SK-N-SH (cell line): ENCODE data around the gene WRNIP1. TPM values are rescaled to one million over a fixed set of nuclear protein-coding genes. Genes with fewer than 3 reads are reported as not detected.

ENCODE experiments used
- CTCF ChIA-PET: fragments of 300-600, 350-600 bp; formaldehyde crosslinking; extraction: SDS; loops from one replicate; lab custom pipeline; 2021; lab: Yijun Ruan, JAX
- POLR2A ChIA-PET: fragments of 350-600 bp; sonication (Branson Sonifier 250); formaldehyde crosslinking; extraction: SDS; loops from one replicate; lab custom pipeline; 2020; ENCODE audit warnings: antibody characterized with exemption, inconsistent platforms; lab: Yijun Ruan, JAX
- DNase-seq: peaks from one replicate; pipeline ENCODE4 v3.0.0; 2012
- H2AFZ ChIP-seq: fragments of 200-600 bp; sonication (generic); 2 replicates; pipeline ENCODE4 v1.8.1; 2016; ENCODE audit warnings: antibody characterized with exemption, mild to moderate bottlenecking, low read depth
- H3F3A ChIP-seq: fragments of 200-600 bp; sonication (generic); replicated peaks from 2 replicates; pipeline ENCODE3; 2016; ENCODE audit warnings: antibody characterized with exemption, mild to moderate bottlenecking; ENCODE audit not compliant: insufficient read depth
- H3K27ac ChIP-seq, 2 experiments: fragments of 200-500 bp in 1 of 2; fragments of 200-600 bp in 1 of 2; sonication (Bioruptor generic) in 1 of 2; sonication (generic), shearing (Covaris generic) in 1 of 2; 2 replicates each; pipeline versions ENCODE4 v1.5.1 to v1.6.1; 2014 to 2016; ENCODE audit warnings: low read depth in 2 of 2, inconsistent platforms in 1 of 2, low read length in 1 of 2, mild to moderate bottlenecking in 1 of 2, mixed read lengths in 1 of 2
- H3K27me3 ChIP-seq: fragments of 200-600 bp; sonication (generic), shearing (Covaris generic); 2 replicates; pipeline ENCODE4 v1.6.1; 2016; ENCODE audit warnings: mixed run types; ENCODE audit not compliant: insufficient read depth
- H3K36me3 ChIP-seq, 2 experiments: fragments of 200-500 bp in 1 of 2; fragments of 200-600 bp in 1 of 2; sonication (Bioruptor generic) in 1 of 2; sonication (generic) in 1 of 2; replicated peaks in 1 of 2; 2 replicates each; pipeline versions ENCODE3 to v1.5.1; 2014 to 2016; ENCODE audit warnings: low read length in 1 of 2, mild to moderate bottlenecking in 1 of 2; ENCODE audit not compliant: insufficient read depth in 2 of 2, control insufficient read depth in 1 of 2
- H3K4me1 ChIP-seq, 2 experiments: fragments of 200-500 bp in 1 of 2; fragments of 200-600 bp in 1 of 2; sonication (Bioruptor generic) in 1 of 2; sonication (generic), shearing (Covaris generic) in 1 of 2; 2 replicates each; pipeline versions ENCODE4 v1.5.1 to v1.6.1; 2014 to 2016; ENCODE audit warnings: low read depth in 1 of 2, low read length in 1 of 2, mixed run types in 1 of 2; ENCODE audit not compliant: insufficient read depth in 2 of 2, control insufficient read depth in 1 of 2
- H3K4me2 ChIP-seq: fragments of 200-600 bp; sonication (generic), shearing (Covaris generic); 2 replicates; pipeline ENCODE4 v1.6.1; 2017; ENCODE audit warnings: mixed run types
- H3K4me3 ChIP-seq, 2 experiments: fragments of 200-500 bp in 1 of 2; fragments of 200-600 bp in 1 of 2; sonication (Bioruptor generic) in 1 of 2; sonication (generic), shearing (Covaris generic) in 1 of 2; 2 replicates each; pipeline versions ENCODE4 v1.5.1 to v1.8.1; 2014 to 2016; ENCODE audit warnings: low read depth in 2 of 2, inconsistent platforms in 1 of 2, low read length in 1 of 2, mild to moderate bottlenecking in 1 of 2, mixed read lengths in 1 of 2, moderate library complexity in 1 of 2
- H3K79me2 ChIP-seq: fragments of 200-600 bp; sonication (generic); 2 replicates; pipeline ENCODE4 v1.8.1; 2017; ENCODE audit warnings: mild to moderate bottlenecking; ENCODE audit not compliant: insufficient read depth
- H3K9ac ChIP-seq: fragments of 200-600 bp; sonication (generic); 2 replicates; pipeline ENCODE4 v1.6.1; 2017; ENCODE audit warnings: mixed run types
- H3K9me2 ChIP-seq: fragments of 200-600 bp; sonication (generic); 2 replicates; pipeline ENCODE4 v1.6.1; 2017; ENCODE audit warnings: mixed run types
- H3K9me3 ChIP-seq: fragments of 200-600 bp; sonication (generic); 2 replicates; pipeline ENCODE4 v1.6.1; 2017; ENCODE audit warnings: mixed run types, mild to moderate bottlenecking, moderate library complexity
- H4K20me1 ChIP-seq: fragments of 200-600 bp; sonication (generic); 2 replicates; pipeline ENCODE4 v1.6.1; 2017; ENCODE audit warnings: mild to moderate bottlenecking, mixed run types; ENCODE audit not compliant: insufficient read depth
- CHD2 ChIP-seq: fragments of 150-350 bp; IDR thresholded peaks from 2 replicates; pipeline ENCODE4 v1.6.1; 2018; ENCODE audit warnings: low read length; ENCODE audit not compliant: partially characterized antibody
- ELF1 ChIP-seq: IDR thresholded peaks from 2 replicates; pipeline ENCODE4 v1.4.0; 2012
- EZH2phosphoT487 ChIP-seq: fragments of 200-600 bp; sonication (generic); IDR thresholded peaks from 2 replicates; pipeline ENCODE4 v1.6.1; 2017; ENCODE audit warnings: low read depth, mixed run types, mild to moderate bottlenecking, antibody characterized with exemption, moderate library complexity, borderline replicate concordance
- GABPA ChIP-seq: IDR thresholded peaks from 2 replicates; pipeline ENCODE4 v1.4.0; 2012; ENCODE audit warnings: low read depth, mild to moderate bottlenecking
- MAX ChIP-seq: IDR thresholded peaks from 2 replicates; pipeline ENCODE4 v1.4.0; 2012; ENCODE audit warnings: low read depth
- MXI1 ChIP-seq: IDR thresholded peaks from 2 replicates; pipeline ENCODE4 v1.6.1; 2012; ENCODE audit warnings: mild to moderate bottlenecking, low read depth, low read length, improper control_type of control experiment
- NFIC ChIP-seq: IDR thresholded peaks from 2 replicates; pipeline ENCODE4 v1.4.0; 2012; ENCODE audit warnings: borderline replicate concordance
- PBX3 ChIP-seq: IDR thresholded peaks from 2 replicates; pipeline ENCODE4; 2012
- RAD21 ChIP-seq: IDR thresholded peaks from 2 replicates; pipeline ENCODE4 v1.6.1; 2012; ENCODE audit warnings: mild to moderate bottlenecking, low read length
- REST ChIP-seq: IDR thresholded peaks from 2 replicates; pipeline ENCODE4 v1.6.1; 2012; ENCODE audit warnings: mild to moderate bottlenecking, low read depth, low read length, moderate library complexity
- RFX5 ChIP-seq: IDR thresholded peaks from 2 replicates; pipeline ENCODE4 v1.6.1; 2012; ENCODE audit warnings: mild to moderate bottlenecking, improper control_type of control experiment, low read length
- SMC3 ChIP-seq: IDR thresholded peaks from 2 replicates; pipeline ENCODE4 v1.6.1; 2012; ENCODE audit warnings: low read depth, low read length, improper control_type of control experiment
- TCF12 ChIP-seq: IDR thresholded peaks from 2 replicates; pipeline ENCODE4 v1.4.0; 2012
- USF1 ChIP-seq: IDR thresholded peaks from 2 replicates; pipeline ENCODE4 v1.4.0; 2012; ENCODE audit warnings: low read depth, borderline replicate concordance
- YY1 ChIP-seq: IDR thresholded peaks from 2 replicates; pipeline ENCODE4 v1.4.0; 2012; ENCODE audit warnings: low read depth, mild to moderate bottlenecking
- WGBS: methylation state at CpG from one replicate; pipeline ENCODE4 v1.1.6; 2017; ENCODE audit warnings: low lambda C conversion rate; 5-methylcytosine and 5-hydroxymethylcytosine counted together
- polyA plus RNA-seq, 3 experiments: library from polyadenylated mRNA; depleted of rRNA; stranded (reverse); fragments of >200 nt; gene quantifications; 2 replicates each; pipeline ENCODE4 v1.2.3, GENCODE V29; 2012

Gene WRNIP1
- polyA plus RNA-seq, 1 of the 3 experiments (the other 2 are of a cell fraction): 47.5 TPM

DNA sequence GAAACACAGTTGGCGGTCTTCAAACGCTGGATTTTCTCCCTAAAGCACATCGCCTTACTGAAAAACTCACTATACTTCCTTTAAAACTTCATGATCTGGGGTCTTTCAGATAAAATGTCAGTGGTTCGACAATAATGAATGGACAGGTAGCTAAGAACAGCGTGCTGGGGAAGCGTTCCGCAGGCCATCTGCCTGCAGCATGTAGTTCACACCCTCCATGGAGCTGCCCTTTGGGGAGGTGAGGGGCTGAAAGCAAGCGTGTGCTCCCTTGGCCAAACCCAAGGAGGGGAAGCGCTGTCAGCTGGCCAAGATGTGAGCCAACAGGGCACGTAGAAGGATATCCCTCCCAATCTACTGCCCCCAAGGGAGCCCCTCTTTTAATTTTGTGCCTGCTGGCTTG, 35.3 kb upstream of the WRNIP1 start:
- Histone ChIP-seq H3K9me3 (no peaks in the 10 kb centered on the region), H3K4me3 (no peak overlapping the region), H4K20me1 (no peaks in the 10 kb centered on the region), H3K9me2 (no peaks in the 10 kb centered on the region), H3K36me3 (no peaks in the 10 kb centered on the region), H3F3A (no peaks in the 10 kb centered on the region), H3K27me3 (no peaks in the 10 kb centered on the region), H3K79me2 (no peaks in the 10 kb centered on the region), H3K4me2 (no peak overlapping the region), H3K9ac (no peak overlapping the region), H2AFZ (no peak overlapping the region), H3K4me1 (peaks cover 0 to 4% of the 10 kb centered on the region in 2 experiments; a peak in 1 of 4 replicates), H3K27ac (no peak overlapping the region)
- 95% methylated on average over 10 of the region's 10 CpGs for WGBS
- POLR2A ChIA-PET: no interaction called here
- no peak for DNase-seq
- CTCF ChIA-PET: interaction anchor here (2.6 kb wide), 1 partner anchor 8 kb away, joined by 13 read pairs; no protein-coding TSS in a partner anchor
- TF ChIP-seq USF1 (no peak), EZH2phosphoT487 (no peak), SMC3 (no peak), MAX (no peak), REST (no peak), MXI1 (no peak), TCF12 (no peak), RAD21 (no peak), GABPA (no peak), NFIC (no peak), RFX5 (no peak), YY1 (no peak), CHD2 (no peak), PBX3 (no peak), ELF1 (no peak)
- TF ChIP-seq, all 33 proteins: peak for 0
